ENCODE data around the gene PDX1.

DNA sequence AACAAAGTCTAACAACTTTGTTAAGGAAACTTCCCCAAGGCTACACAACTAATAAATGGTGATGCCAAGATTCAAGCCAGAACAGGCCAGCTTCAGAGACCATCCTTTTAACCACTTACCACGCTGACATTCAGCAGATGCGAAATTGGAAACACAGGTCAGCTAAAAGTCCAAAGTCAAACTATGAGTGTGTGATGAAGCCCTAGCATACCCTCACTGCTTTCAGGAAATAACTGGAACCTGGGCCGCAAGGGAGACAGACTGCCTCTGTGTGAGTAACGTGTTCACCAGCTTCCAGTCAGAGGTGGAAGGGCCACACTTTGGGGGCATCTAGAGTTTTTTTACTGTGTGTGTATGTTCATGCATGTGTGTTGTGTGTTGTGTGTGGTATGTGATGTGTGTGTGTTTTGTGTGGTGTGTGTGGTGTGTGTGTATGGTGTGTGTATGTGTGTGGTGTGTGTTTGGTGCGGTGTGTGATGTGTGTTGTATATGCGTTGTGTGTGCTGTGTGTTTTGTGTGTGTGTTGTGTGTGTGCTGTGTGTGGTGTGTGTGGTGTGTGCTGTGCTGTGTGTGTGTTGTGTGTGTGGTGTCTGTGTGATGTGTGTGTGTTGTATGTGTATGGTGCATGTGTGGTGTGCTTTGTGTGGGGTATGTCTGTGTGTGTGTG is 12.5 kb upstream of the PDX1 start:
- TF ChIP-seq, protein P1, sequence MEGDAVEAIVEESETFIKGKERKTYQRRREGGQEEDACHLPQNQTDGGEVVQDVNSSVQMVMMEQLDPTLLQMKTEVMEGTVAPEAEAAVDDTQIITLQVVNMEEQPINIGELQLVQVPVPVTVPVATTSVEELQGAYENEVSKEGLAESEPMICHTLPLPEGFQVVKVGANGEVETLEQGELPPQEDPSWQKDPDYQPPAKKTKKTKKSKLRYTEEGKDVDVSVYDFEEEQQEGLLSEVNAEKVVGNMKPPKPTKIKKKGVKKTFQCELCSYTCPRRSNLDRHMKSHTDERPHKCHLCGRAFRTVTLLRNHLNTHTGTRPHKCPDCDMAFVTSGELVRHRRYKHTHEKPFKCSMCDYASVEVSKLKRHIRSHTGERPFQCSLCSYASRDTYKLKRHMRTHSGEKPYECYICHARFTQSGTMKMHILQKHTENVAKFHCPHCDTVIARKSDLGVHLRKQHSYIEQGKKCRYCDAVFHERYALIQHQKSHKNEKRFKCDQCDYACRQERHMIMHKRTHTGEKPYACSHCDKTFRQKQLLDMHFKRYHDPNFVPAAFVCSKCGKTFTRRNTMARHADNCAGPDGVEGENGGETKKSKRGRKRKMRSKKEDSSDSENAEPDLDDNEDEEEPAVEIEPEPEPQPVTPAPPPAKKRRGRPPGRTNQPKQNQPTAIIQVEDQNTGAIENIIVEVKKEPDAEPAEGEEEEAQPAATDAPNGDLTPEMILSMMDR (conservative IDR thresholded peaks at IDR 0.05; ENCODE audit: low read depth, low read length): no peak
- no peak for TF ChIP-seq EZH2 (IDR thresholded peaks at IDR 0.05; ENCODE audit: borderline replicate concordance, low read depth, low read length, poor library complexity, severe bottlenecking)

All from A673 (cell line).